MM.1S (cell line): ENCODE measurements around the gene BCL2L2.

Experiments used
- DNase-seq: peaks from one replicate; pipeline ENCODE4 v3.0.0-alpha.2; 2015
- H2AFZ ChIP-seq: fragments of 300-600 bp; sonication (generic); 2 replicates; pipeline ENCODE4 v1.6.0; 2016; ENCODE audit warnings: antibody characterized with exemption, low read length
- H3F3A ChIP-seq: fragments of 300-600 bp; sonication (generic); 2 replicates; pipeline ENCODE4 v1.6.1; 2016; ENCODE audit warnings: mild to moderate bottlenecking, antibody characterized with exemption, low read length, moderate library complexity, mixed read lengths; ENCODE audit not compliant: insufficient read depth
- H3K27ac ChIP-seq: fragments of 300-600 bp; sonication (generic); 2 replicates; pipeline ENCODE4 v1.5.1; 2016; ENCODE audit warnings: mild to moderate bottlenecking, low read length
- H3K27me3 ChIP-seq: fragments of 300-600 bp; sonication (generic); replicated peaks from 2 replicates; pipeline ENCODE4 v1.6.0; 2016; ENCODE audit warnings: low read length; ENCODE audit not compliant: insufficient read depth
- H3K36me3 ChIP-seq: fragments of 300-600 bp; sonication (generic); replicated peaks from 2 replicates; pipeline ENCODE4 v1.6.1; 2016; ENCODE audit warnings: mild to moderate bottlenecking, low read length, mixed read lengths; ENCODE audit not compliant: insufficient read depth
- H3K4me1 ChIP-seq: fragments of 300-600 bp; sonication (generic); 2 replicates; pipeline ENCODE4 v1.6.1; 2016; ENCODE audit warnings: low read length, mixed read lengths
- H3K4me2 ChIP-seq: fragments of 300-600 bp; sonication (generic); 2 replicates; pipeline ENCODE4 v1.6.0; 2016; ENCODE audit warnings: low read depth, low read length
- H3K4me3 ChIP-seq: fragments of 300-600 bp; sonication (generic); 2 replicates; pipeline ENCODE4 v1.5.1; 2016; ENCODE audit warnings: low read length, mixed read lengths
- H3K79me2 ChIP-seq: fragments of 300-600 bp; sonication (generic); 2 replicates; pipeline ENCODE4 v1.6.1; 2016; ENCODE audit warnings: mixed run types, low read length, mixed read lengths
- H3K9ac ChIP-seq: fragments of 300-600 bp; sonication (generic); 2 replicates; pipeline ENCODE4 v1.6.1; 2016; ENCODE audit warnings: low read length, mixed read lengths
- H3K9me2 ChIP-seq: fragments of 300-600 bp; sonication (generic); replicated peaks from 2 replicates; pipeline ENCODE4 v1.6.1; 2016; ENCODE audit warnings: mild to moderate bottlenecking, low read length, mixed read lengths; ENCODE audit not compliant: insufficient read depth
- H3K9me3 ChIP-seq: fragments of 300-600 bp; sonication (generic); replicated peaks from 2 replicates; pipeline ENCODE4 v1.6.1; 2016; ENCODE audit warnings: mild to moderate bottlenecking, low read length, mixed read lengths; ENCODE audit not compliant: insufficient read depth
- H4K20me1 ChIP-seq: fragments of 300-600 bp; sonication (generic); 2 replicates; pipeline ENCODE4 v1.6.1; 2016; ENCODE audit warnings: mild to moderate bottlenecking, low read length, moderate library complexity, mixed read lengths; ENCODE audit not compliant: insufficient read depth
- EZH2 ChIP-seq: fragments of 300-600 bp; sonication (generic); optimal IDR thresholded peaks from 2 replicates; pipeline ENCODE3; 2017; ENCODE audit warnings: low read depth, mild to moderate bottlenecking, antibody characterized with exemption, low read length, mixed read lengths
- EZH2phosphoT487 ChIP-seq: fragments of 300-600 bp; sonication (generic); IDR thresholded peaks from 2 replicates; pipeline ENCODE4 v1.6.1; 2018; ENCODE audit warnings: antibody characterized with exemption, low read length
- TF ChIP-seq, protein P1 (sequence below): fragments of 300-600 bp; sonication (generic); IDR thresholded peaks from 2 replicates; pipeline ENCODE4 v1.5.1; 2016; ENCODE audit warnings: antibody characterized with exemption, low read length, mixed read lengths

The BCL2L2 gene

DNA sequence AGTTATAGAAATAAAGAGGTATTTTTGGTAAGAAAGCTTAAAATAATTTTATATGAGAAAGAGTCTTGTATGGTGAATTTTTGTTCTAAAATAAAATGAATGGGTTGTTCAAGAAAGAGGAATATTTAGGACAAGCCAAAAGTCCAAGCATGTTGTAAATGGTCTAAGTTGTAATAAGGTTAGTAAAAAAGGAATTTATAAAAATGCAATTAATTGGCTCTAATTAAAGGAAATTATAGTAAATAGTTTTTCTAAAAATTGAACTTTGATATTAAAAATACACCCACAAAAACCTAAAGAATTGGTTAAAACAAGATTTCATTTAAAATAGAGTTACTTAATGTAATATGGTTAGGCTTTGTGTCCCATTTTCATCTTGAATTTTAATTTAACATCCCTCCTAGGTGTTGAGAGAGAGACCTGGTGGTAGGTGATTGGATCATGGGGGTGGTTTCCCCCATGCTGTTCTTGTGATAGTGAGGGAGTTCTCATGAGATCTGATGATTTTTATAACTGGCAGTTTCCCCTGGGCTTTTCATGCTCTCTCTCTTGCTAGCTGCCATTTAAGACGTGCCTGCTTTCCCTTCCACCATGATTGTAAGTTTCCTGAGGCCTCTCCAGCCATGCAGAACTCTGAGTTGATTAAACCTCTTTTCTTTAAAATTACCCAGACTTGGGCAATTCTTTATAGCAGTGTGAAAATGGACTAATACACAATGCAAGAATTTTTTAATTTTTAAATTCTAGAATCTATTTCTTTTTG lies 33.1 kb downstream of the BCL2L2 start:
- TF ChIP-seq, protein P1, sequence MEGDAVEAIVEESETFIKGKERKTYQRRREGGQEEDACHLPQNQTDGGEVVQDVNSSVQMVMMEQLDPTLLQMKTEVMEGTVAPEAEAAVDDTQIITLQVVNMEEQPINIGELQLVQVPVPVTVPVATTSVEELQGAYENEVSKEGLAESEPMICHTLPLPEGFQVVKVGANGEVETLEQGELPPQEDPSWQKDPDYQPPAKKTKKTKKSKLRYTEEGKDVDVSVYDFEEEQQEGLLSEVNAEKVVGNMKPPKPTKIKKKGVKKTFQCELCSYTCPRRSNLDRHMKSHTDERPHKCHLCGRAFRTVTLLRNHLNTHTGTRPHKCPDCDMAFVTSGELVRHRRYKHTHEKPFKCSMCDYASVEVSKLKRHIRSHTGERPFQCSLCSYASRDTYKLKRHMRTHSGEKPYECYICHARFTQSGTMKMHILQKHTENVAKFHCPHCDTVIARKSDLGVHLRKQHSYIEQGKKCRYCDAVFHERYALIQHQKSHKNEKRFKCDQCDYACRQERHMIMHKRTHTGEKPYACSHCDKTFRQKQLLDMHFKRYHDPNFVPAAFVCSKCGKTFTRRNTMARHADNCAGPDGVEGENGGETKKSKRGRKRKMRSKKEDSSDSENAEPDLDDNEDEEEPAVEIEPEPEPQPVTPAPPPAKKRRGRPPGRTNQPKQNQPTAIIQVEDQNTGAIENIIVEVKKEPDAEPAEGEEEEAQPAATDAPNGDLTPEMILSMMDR: no peak
- no peak for TF ChIP-seq EZH2phosphoT487
- no peak for TF ChIP-seq EZH2
- no peak overlapping the region for H3K27ac ChIP-seq
- no peaks in the 10 kb centered on the region for H3K36me3 ChIP-seq
- no peak overlapping the region for H3K9ac ChIP-seq
- H3K9me3 ChIP-seq: no peaks in the 10 kb centered on the region
- H3K4me2 ChIP-seq: no peak overlapping the region
- no peak overlapping the region for H2AFZ ChIP-seq
- no peaks in the 10 kb centered on the region for H3F3A ChIP-seq
- no peaks in the 10 kb centered on the region for H3K4me1 ChIP-seq
- no peaks in the 10 kb centered on the region for H4K20me1 ChIP-seq
- no peaks in the 10 kb centered on the region for H3K79me2 ChIP-seq
- no peak overlapping the region for H3K4me3 ChIP-seq
- no peaks in the 10 kb centered on the region for H3K9me2 ChIP-seq
- DNase-seq: no peak
- no peaks in the 10 kb centered on the region for H3K27me3 ChIP-seq

DNA sequence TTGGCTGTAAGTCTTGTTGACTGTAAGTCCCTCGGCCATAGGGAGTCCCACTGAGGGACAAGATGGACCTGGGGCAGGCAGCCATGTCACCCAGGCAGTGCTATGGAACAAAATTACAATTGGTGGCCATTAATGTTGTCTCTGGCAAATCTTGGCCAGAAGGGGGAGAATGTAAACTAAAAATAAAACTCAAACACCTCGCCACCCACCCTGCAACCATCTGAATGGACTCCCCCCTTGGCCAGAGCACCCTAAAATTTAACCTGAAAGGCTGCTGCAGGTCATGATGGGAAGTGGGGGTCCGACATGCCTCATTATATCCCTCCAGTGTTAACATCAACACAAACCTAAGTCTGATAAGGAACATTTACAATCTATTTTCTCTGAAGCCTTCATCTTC lies 37.8 kb downstream of the BCL2L2 start:
- H3K9ac ChIP-seq: no peak overlapping the region
- H3F3A ChIP-seq: no peaks in the 10 kb centered on the region
- no peaks in the 10 kb centered on the region for H3K9me2 ChIP-seq
- H3K4me1 ChIP-seq: no peaks in the 10 kb centered on the region
- H3K9me3 ChIP-seq: no peaks in the 10 kb centered on the region
- no peak overlapping the region for H2AFZ ChIP-seq
- no peak overlapping the region for H3K27ac ChIP-seq
- H3K4me3 ChIP-seq: no peak overlapping the region
- no peaks in the 10 kb centered on the region for H3K36me3 ChIP-seq
- no peak for DNase-seq
- H4K20me1 ChIP-seq: no peaks in the 10 kb centered on the region
- TF ChIP-seq, protein P1: no peak
- TF ChIP-seq EZH2phosphoT487: no peak
- no peak for TF ChIP-seq EZH2
- H3K4me2 ChIP-seq: no peak overlapping the region
- H3K27me3 ChIP-seq: no peaks in the 10 kb centered on the region
- no peaks in the 10 kb centered on the region for H3K79me2 ChIP-seq

DNA sequence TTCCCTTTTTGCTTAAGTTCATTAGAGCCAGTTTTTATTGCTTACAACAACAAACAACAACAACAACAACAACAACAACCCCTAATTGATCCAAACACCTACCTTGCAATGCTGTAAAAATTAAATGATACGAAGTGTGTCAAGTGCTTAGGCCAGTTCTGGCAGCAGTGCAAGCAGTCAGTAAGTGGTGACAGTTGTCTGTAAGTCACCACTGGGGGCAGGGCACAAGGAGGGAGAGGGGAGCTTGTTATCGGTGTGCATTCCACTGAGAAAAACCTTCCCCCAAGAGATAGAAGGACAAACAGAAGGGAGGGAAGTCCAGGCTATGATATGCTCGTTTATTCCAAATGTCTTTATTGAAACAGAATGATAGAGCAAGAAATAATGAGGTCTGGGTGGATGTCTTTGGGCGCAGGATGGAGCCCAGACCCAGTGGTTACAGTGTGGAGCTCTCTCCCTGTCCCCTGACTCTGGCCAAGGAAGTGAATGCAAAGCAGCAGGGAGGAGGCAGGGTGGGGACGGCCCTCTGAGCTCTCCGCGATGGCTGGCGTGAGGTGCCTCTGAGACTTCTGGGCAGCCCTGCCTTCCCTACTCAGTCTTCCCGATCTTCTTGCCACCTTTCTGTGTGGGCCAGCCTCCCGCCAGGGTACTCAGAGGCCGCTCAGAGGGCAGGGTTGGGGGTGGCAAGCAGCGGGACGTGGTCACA lies 39.5 kb downstream of the BCL2L2 start:
- Histone ChIP-seq H3K36me3 (no peaks in the 10 kb centered on the region), H3K4me1 (no peaks in the 10 kb centered on the region), H2AFZ (no peak overlapping the region), H3K79me2 (no peaks in the 10 kb centered on the region), H3K27ac (no peak overlapping the region), H3K9ac (no peak overlapping the region), H4K20me1 (no peaks in the 10 kb centered on the region), H3K9me3 (no peaks in the 10 kb centered on the region), H3K4me2 (no peak overlapping the region), H3K27me3 (no peaks in the 10 kb centered on the region; the same call in 1 of the 2 replicates), H3K9me2 (no peaks in the 10 kb centered on the region), H3F3A (no peaks in the 10 kb centered on the region), H3K4me3 (no peak overlapping the region)
- no peak for DNase-seq
- TF ChIP-seq EZH2 (no peak), EZH2phosphoT487 (no peak)
- TF ChIP-seq, protein P1: no peak
